NCI-H2227 (cell line): ENCODE results near the gene SKIC3.

Source experiments
- DNase-seq: peaks from one replicate; lab custom pipeline; 2025; ENCODE audit not compliant: unreplicated experiment; lab: John Stamatoyannopoulos, UW

The SKIC3 gene

GRCh38 chr5:95531491-95531890, 23.3 kb downstream of the SKIC3 start:
- DNase-seq = no peak

GRCh38 chr5:95530416-95530815, 24.4 kb downstream of the SKIC3 start:
- no peak for DNase-seq

GRCh38 chr5:95528565-95528964, 26.2 kb downstream of the SKIC3 start:
- DNase-seq = no peak

- DNase-seq = no peak
Observed at GRCh38 chr5:95526871-95527270, 27.9 kb downstream of the SKIC3 start.

- DNase-seq = no peak
Observed at GRCh38 chr5:95524423-95524822, 30.4 kb downstream of the SKIC3 start.

GRCh38 chr5:95520206-95520605, 34.6 kb downstream of the SKIC3 start:
- DNase-seq = no peak

- DNase-seq = no peak
Observed at GRCh38 chr5:95519681-95520080, 35.1 kb downstream of the SKIC3 start.

- no peak for DNase-seq
Observed at GRCh38 chr5:95519151-95519550, 35.6 kb downstream of the SKIC3 start.

- no peak for DNase-seq
Observed at GRCh38 chr5:95518417-95518816, 36.4 kb downstream of the SKIC3 start.

- DNase-seq = no peak
Observed at GRCh38 chr5:95511606-95512005, 43.2 kb downstream of the SKIC3 start.

GRCh38 chr5:95508550-95508949, 46.2 kb downstream of the SKIC3 start:
- DNase-seq = no peak
